ENCODE results near the gene SLC34A3. TPM values are rescaled to one million over a fixed set of nuclear protein-coding genes. Genes with fewer than 3 reads are reported as not detected.

Gene SLC34A3
- total RNA-seq, 3 donors from 2014 or later: not detected

DNA sequence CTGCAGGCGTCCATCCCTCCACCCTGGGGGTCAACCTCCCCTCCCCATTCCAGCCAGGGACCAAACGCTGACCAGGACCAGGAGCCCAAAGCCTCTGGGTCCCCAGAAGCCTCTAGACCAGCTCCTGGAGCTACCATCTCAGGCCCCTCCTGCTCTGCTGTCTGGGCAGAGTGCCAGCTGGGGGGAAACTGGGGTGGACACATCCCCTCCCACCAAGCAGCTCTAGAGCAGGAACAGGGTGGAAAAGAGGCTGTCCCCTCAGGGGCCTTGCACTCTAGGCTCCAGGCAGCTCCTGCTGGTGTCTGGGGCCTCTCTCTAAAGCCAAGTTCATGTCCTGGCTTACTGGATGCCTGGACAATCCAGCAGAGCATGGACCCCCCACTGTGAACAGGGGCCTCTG lies 37.8 kb upstream of the SLC34A3 start:
- TF ChIP-seq, protein P1, sequence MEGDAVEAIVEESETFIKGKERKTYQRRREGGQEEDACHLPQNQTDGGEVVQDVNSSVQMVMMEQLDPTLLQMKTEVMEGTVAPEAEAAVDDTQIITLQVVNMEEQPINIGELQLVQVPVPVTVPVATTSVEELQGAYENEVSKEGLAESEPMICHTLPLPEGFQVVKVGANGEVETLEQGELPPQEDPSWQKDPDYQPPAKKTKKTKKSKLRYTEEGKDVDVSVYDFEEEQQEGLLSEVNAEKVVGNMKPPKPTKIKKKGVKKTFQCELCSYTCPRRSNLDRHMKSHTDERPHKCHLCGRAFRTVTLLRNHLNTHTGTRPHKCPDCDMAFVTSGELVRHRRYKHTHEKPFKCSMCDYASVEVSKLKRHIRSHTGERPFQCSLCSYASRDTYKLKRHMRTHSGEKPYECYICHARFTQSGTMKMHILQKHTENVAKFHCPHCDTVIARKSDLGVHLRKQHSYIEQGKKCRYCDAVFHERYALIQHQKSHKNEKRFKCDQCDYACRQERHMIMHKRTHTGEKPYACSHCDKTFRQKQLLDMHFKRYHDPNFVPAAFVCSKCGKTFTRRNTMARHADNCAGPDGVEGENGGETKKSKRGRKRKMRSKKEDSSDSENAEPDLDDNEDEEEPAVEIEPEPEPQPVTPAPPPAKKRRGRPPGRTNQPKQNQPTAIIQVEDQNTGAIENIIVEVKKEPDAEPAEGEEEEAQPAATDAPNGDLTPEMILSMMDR (IDR thresholded peaks at IDR 0.05): no peak
- Histone ChIP-seq H3K4me3 (no peak overlapping the region), H3K9me3 (no peaks in the 10 kb centered on the region), H3K36me3 (ENCODE audit: low read depth) (no peaks in the 10 kb centered on the region), H3K4me1 (ENCODE audit: low read depth) (peaks cover 60% of the 10 kb centered on the region)
- intact Hi-C loops (cut with DNase I, micrococcal nuclease): no loop called here
- DNase-seq: peak in 1 of 3 donors; percentile 33
- no peak for ATAC-seq

DNA sequence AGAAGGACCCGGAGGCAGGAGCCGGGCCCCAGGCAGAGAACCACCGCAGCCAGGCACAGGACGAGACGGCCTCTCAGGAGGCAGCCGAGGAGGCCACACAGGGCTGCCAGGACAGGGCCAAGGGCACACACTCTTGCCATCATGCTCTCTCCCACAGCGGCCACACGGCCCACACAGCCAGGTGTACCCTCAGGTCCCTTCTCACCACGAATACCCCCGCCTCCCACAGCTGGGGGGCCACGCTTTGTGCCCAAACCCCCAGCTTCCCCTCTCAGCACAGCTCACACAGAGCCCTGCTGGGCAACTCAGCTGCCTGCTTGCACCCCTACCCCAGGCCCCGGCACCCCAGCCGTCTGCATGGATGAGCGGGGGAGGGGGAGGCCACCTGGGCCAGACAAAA lies 36.9 kb upstream of the SLC34A3 start:
- DNase-seq (no peak), ATAC-seq (no peak)
- intact Hi-C loops (cut with DNase I, micrococcal nuclease): no loop called here
- H3K9me3 ChIP-seq: no peaks in the 10 kb centered on the region
- H3K4me3 ChIP-seq: no peak overlapping the region
- TF ChIP-seq, protein P1 (IDR thresholded peaks at IDR 0.05): no peak
- H3K36me3 ChIP-seq (ENCODE audit: low read depth): no peaks in the 10 kb centered on the region
- peaks cover 64% of the 10 kb centered on the region for H3K4me1 ChIP-seq (ENCODE audit: low read depth)

GRCh38 chr9:137194388-137194787 lies 36.3 kb upstream of the SLC34A3 start:
- H3K9me3 ChIP-seq: no peaks in the 10 kb centered on the region
- DNase-seq (peak in 2 of 3 donors; percentile 43 to 62), ATAC-seq (no peak)
- H3K4me1 ChIP-seq (ENCODE audit: low read depth): peaks cover 65% of the 10 kb centered on the region
- no peak overlapping the region for H3K4me3 ChIP-seq
- TF ChIP-seq, protein P1 (IDR thresholded peaks at IDR 0.05): no peak
- no peaks in the 10 kb centered on the region for H3K36me3 ChIP-seq (ENCODE audit: low read depth)
- intact Hi-C loops (cut with DNase I, micrococcal nuclease): no loop called here

GRCh38 chr9:137194909-137195308 lies 35.8 kb upstream of the SLC34A3 start:
- TF ChIP-seq, protein P1 (IDR thresholded peaks at IDR 0.05): no peak
- Histone ChIP-seq H3K4me3 (no peak overlapping the region), H3K4me1 (ENCODE audit: low read depth) (peaks cover 64% of the 10 kb centered on the region), H3K36me3 (ENCODE audit: low read depth) (no peaks in the 10 kb centered on the region), H3K9me3 (no peaks in the 10 kb centered on the region)
- ATAC-seq: peak; percentile 59
- intact Hi-C loops (cut with DNase I, micrococcal nuclease): no loop called here
- DNase-seq: peak; percentile 82 to 90 (median 85)

- DNase-seq: peak; percentile 90 to 94 (median 94)
- Histone ChIP-seq H3K36me3 (ENCODE audit: low read depth) (peaks cover under 1% of the 10 kb centered on the region), H3K4me1 (ENCODE audit: low read depth) (peaks cover 57% of the 10 kb centered on the region), H3K9me3 (no peaks in the 10 kb centered on the region), H3K4me3 (no peak overlapping the region)
- ATAC-seq: peak; percentile 72
- TF ChIP-seq, protein P1 (IDR thresholded peaks at IDR 0.05): no peak
- intact Hi-C loops (cut with DNase I, micrococcal nuclease): no loop called here
These were observed 35.0 kb upstream of the SLC34A3 start for GRCh38 chr9:137195525-137196220.
